Measurements from ENCODE around the gene WDR54.
A peak's percentile ranks its signal among the peaks of the same experiment; 100 is the strongest.
"Not testable (repeated sequence)": the region's sequence is repeated elsewhere in the genome, so short reads cannot be mapped to it uniquely, and the experiment has no call there.

WDR54 gene

GRCh38 chr2:74442483-74443297 is 21.2 kb downstream of the WDR54 start:
- H3K9me3 ChIP-seq (ENCODE audit: control insufficient read depth, insufficient read depth, low read depth, low read length); H3K4me1 ChIP-seq (ENCODE audit: control insufficient read depth, insufficient read depth, low read length): not testable (repeated sequence)
- Histone ChIP-seq H3K4me3 (ENCODE audit: low read depth, low read length) (peak overlapping the region; percentile 56), H3K36me3 (ENCODE audit: control insufficient read depth in 2 of 2, insufficient read depth in 1 of 2, low read length in 2 of 2) (peaks cover 0 to 23% of the 10 kb centered on the region in 2 experiments; a peak in 1 of 3 replicates), H3K27ac (ENCODE audit: extremely low read depth, low read depth, low read length) (peak overlapping the region; percentile 68; the same call in 1 of the 2 replicates)
- ChIA-PET POLR2A (interaction anchor here (0.6 to 1.7 kb wide), 3 partner anchors 10 to 15 kb away, joined by 3 to 7 read pairs (median 4); partner anchors contain the start of gene INO80B), CTCF (interaction anchor here (0.7 to 1.1 kb wide), 4 partner anchors 12 to 157 kb away, joined by 3 to 4 read pairs (median 3); no protein-coding TSS in a partner anchor)
- TF ChIP-seq ZSCAN4 (tag by site-specific recombination; IDR thresholded peaks at IDR 0.05) (peak; percentile 61), ZNF121 (tag by site-specific recombination; IDR thresholded peaks at IDR 0.05) (peak; percentile 62)

GRCh38 chr2:74444498-74445318 is 23.2 kb downstream of the WDR54 start:
- peaks cover 7% of the 10 kb centered on the region for H3K4me1 ChIP-seq (ENCODE audit: control insufficient read depth, insufficient read depth, low read length)
- TF ChIP-seq FEZF1 (tag by site-specific recombination; IDR thresholded peaks at IDR 0.05) (peak; percentile 27; the same call in 1 of the 2 replicates), SCRT1 (tag by site-specific recombination; IDR thresholded peaks at IDR 0.05; ENCODE audit: borderline replicate concordance) (no peak), ZNF664 (tag by site-specific recombination; IDR thresholded peaks at IDR 0.05) (0 out of 2 replicates have a peak, but pooled peaks have one; percentile 9)
- ChIA-PET CTCF (interaction anchor here (0.6 kb wide), 2 partner anchors 13 to 669 kb away, joined by 3 read pairs; no protein-coding TSS in a partner anchor), POLR2A (interaction anchor here (0.8 kb wide), 1 partner anchor 13 kb away, joined by 4 read pairs; the partner anchor contains the start of gene WBP1)
- peaks cover 0 to 2% of the 10 kb centered on the region in 2 experiments; a peak in 1 of 3 replicates for H3K36me3 ChIP-seq (ENCODE audit: control insufficient read depth in 2 of 2, insufficient read depth in 1 of 2, low read length in 2 of 2)
- no peak overlapping the region; the same call in 1 of the 2 replicates for H3K4me3 ChIP-seq (ENCODE audit: low read depth, low read length)
- no peaks in the 10 kb centered on the region for H3K9me3 ChIP-seq (ENCODE audit: control insufficient read depth, insufficient read depth, low read depth, low read length)
- H3K27ac ChIP-seq (ENCODE audit: extremely low read depth, low read depth, low read length) = no peak overlapping the region

GRCh38 chr2:74447230-74447999 is 25.9 kb downstream of the WDR54 start:
- no peak overlapping the region for H3K4me3 ChIP-seq (ENCODE audit: low read depth, low read length)
- H3K27ac ChIP-seq (ENCODE audit: extremely low read depth, low read depth, low read length) = no peak overlapping the region
- peaks cover 7% of the 10 kb centered on the region for H3K4me1 ChIP-seq (ENCODE audit: control insufficient read depth, insufficient read depth, low read length)
- ChIA-PET POLR2A (no interaction called here), CTCF (interaction anchor here (0.7 kb wide), 1 partner anchor 620 kb away, joined by 3 read pairs; no protein-coding TSS in a partner anchor)
- H3K36me3 ChIP-seq (ENCODE audit: control insufficient read depth in 2 of 2, insufficient read depth in 1 of 2, low read length in 2 of 2) = no peaks in the 10 kb centered on the region
- H3K9me3 ChIP-seq (ENCODE audit: control insufficient read depth, insufficient read depth, low read depth, low read length) = no peaks in the 10 kb centered on the region
- TF ChIP-seq HOXD13 (CRISPR knock-in tag; IDR thresholded peaks at IDR 0.05; ENCODE audit: borderline replicate concordance) = no peak
- TF ChIP-seq ZBTB20 (tag by site-specific recombination; IDR thresholded peaks at IDR 0.05) = no peak
- no peak for TF ChIP-seq ZNF221 (tag by site-specific recombination; IDR thresholded peaks at IDR 0.05; ENCODE audit: borderline replicate concordance)
- no peak for TF ChIP-seq ZNF629 (tag by site-specific recombination; IDR thresholded peaks at IDR 0.05)
- TF ChIP-seq ZNF510 (tag by site-specific recombination; IDR thresholded peaks at IDR 0.05; ENCODE audit: insufficient replicate concordance) = no peak
- no peak for TF ChIP-seq ZFP3 (tag by site-specific recombination; IDR thresholded peaks at IDR 0.05; ENCODE audit: low read depth)
- no peak for TF ChIP-seq ZNF280C (tag by site-specific recombination; IDR thresholded peaks at IDR 0.05)
- TF ChIP-seq ZBTB10 (tag by site-specific recombination; IDR thresholded peaks at IDR 0.05) = no peak
- TF ChIP-seq KLF10 (tag by site-specific recombination; IDR thresholded peaks at IDR 0.05) = no peak
- no peak for TF ChIP-seq ZFP69B (tag by site-specific recombination; IDR thresholded peaks at IDR 0.05)
- TF ChIP-seq YY1 (tag by site-specific recombination; IDR thresholded peaks at IDR 0.05) = no peak
- TF ChIP-seq ZNF654 (tag by site-specific recombination; IDR thresholded peaks at IDR 0.05; ENCODE audit: low read depth) = no peak
- no peak for TF ChIP-seq SCRT1 (tag by site-specific recombination; IDR thresholded peaks at IDR 0.05; ENCODE audit: borderline replicate concordance)
- no peak for TF ChIP-seq ZNF19 (tag by site-specific recombination; IDR thresholded peaks at IDR 0.05; ENCODE audit: low read depth)
- TF ChIP-seq KLF16 (tag by site-specific recombination; IDR thresholded peaks at IDR 0.05) = no peak
- TF ChIP-seq ZNF768 (tag by site-specific recombination; IDR thresholded peaks at IDR 0.05) = no peak
- no peak for TF ChIP-seq ZNF792 (tag by site-specific recombination; IDR thresholded peaks at IDR 0.05)
